Ishikawa (cell line): ENCODE results near the gene HNRNPH3.

Experiments
- CEBPB ChIP-seq: IDR thresholded peaks from 2 replicates; pipeline ENCODE4 v1.6.1; 2012
- CREB1 ChIP-seq: IDR thresholded peaks from 2 replicates; pipeline ENCODE4 v1.6.1; 2012; ENCODE audit warnings: low read depth
- EGR1 ChIP-seq: IDR thresholded peaks from 2 replicates; pipeline ENCODE4 v1.6.1; 2012
- EP300 ChIP-seq: IDR thresholded peaks from 2 replicates; pipeline ENCODE4 v1.6.1; 2012; ENCODE audit warnings: borderline replicate concordance
- FOXM1 ChIP-seq: IDR thresholded peaks from 2 replicates; pipeline ENCODE4 v1.6.1; 2012; ENCODE audit warnings: low read depth, borderline replicate concordance
- MAX ChIP-seq: IDR thresholded peaks from 2 replicates; pipeline ENCODE4 v1.6.1; 2012
- NFIC ChIP-seq: IDR thresholded peaks from 2 replicates; pipeline ENCODE4 v1.6.1; 2012
- RAD21 ChIP-seq: IDR thresholded peaks from 2 replicates; pipeline ENCODE4 v1.6.1; 2012; ENCODE audit warnings: low read depth
- TAF1 ChIP-seq: IDR thresholded peaks from 2 replicates; pipeline ENCODE4 v1.6.1; 2012; ENCODE audit warnings: low read depth, mild to moderate bottlenecking
- TCF12 ChIP-seq: IDR thresholded peaks from 2 replicates; pipeline ENCODE4 v1.6.1; 2012; ENCODE audit warnings: low read depth
- TEAD4 ChIP-seq: IDR thresholded peaks from 2 replicates; pipeline ENCODE4 v1.6.1; 2012
- YY1 ChIP-seq: IDR thresholded peaks from 2 replicates; pipeline ENCODE4 v1.6.1; 2012; ENCODE audit warnings: low read depth
- ZBTB7A ChIP-seq: IDR thresholded peaks from 2 replicates; pipeline ENCODE4 v1.6.1; 2012; ENCODE audit warnings: low read depth
- TF ChIP-seq, protein P1 (sequence below): IDR thresholded peaks from 2 replicates; pipeline ENCODE4 v1.6.1; 2012
- TF ChIP-seq, protein P2 (sequence below): IDR thresholded peaks from 2 replicates; pipeline ENCODE4 v1.6.1; 2012; ENCODE audit warnings: low read depth, mild to moderate bottlenecking

Gene HNRNPH3

GRCh38 chr10:68332259-68333057, 594 bp downstream of the HNRNPH3 start, which contains the start of gene PBLD:
Gene PBLD, minus strand, starts transcription at chr10:68332928. Its CDS starts 26,084 bp downstream, at chr10:68306844.
- TF ChIP-seq CEBPB, result no peak
- no peak for TF ChIP-seq NFIC
- TF ChIP-seq MAX, result peak; percentile 12; the same call in 1 of the 2 replicates
- TF ChIP-seq, protein P1, sequence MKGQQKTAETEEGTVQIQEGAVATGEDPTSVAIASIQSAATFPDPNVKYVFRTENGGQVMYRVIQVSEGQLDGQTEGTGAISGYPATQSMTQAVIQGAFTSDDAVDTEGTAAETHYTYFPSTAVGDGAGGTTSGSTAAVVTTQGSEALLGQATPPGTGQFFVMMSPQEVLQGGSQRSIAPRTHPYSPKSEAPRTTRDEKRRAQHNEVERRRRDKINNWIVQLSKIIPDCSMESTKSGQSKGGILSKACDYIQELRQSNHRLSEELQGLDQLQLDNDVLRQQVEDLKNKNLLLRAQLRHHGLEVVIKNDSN, result no peak
- TF ChIP-seq CREB1, result no peak
- peak; percentile 42; the same call in 1 of the 2 replicates for TF ChIP-seq ZBTB7A
- TF ChIP-seq EP300, result no peak
- TF ChIP-seq YY1, result peak; percentile 90
- TF ChIP-seq TEAD4, result no peak
- TF ChIP-seq EGR1, result peak; percentile 26; the same call in 1 of the 2 replicates
- TF ChIP-seq TAF1, result no peak; the same call in none of the 2 replicates
- TF ChIP-seq RAD21, result peak; percentile 21; the same call in 1 of the 2 replicates
- TF ChIP-seq FOXM1, result peak; percentile 49; the same call in 1 of the 2 replicates
- TF ChIP-seq, protein P2, sequence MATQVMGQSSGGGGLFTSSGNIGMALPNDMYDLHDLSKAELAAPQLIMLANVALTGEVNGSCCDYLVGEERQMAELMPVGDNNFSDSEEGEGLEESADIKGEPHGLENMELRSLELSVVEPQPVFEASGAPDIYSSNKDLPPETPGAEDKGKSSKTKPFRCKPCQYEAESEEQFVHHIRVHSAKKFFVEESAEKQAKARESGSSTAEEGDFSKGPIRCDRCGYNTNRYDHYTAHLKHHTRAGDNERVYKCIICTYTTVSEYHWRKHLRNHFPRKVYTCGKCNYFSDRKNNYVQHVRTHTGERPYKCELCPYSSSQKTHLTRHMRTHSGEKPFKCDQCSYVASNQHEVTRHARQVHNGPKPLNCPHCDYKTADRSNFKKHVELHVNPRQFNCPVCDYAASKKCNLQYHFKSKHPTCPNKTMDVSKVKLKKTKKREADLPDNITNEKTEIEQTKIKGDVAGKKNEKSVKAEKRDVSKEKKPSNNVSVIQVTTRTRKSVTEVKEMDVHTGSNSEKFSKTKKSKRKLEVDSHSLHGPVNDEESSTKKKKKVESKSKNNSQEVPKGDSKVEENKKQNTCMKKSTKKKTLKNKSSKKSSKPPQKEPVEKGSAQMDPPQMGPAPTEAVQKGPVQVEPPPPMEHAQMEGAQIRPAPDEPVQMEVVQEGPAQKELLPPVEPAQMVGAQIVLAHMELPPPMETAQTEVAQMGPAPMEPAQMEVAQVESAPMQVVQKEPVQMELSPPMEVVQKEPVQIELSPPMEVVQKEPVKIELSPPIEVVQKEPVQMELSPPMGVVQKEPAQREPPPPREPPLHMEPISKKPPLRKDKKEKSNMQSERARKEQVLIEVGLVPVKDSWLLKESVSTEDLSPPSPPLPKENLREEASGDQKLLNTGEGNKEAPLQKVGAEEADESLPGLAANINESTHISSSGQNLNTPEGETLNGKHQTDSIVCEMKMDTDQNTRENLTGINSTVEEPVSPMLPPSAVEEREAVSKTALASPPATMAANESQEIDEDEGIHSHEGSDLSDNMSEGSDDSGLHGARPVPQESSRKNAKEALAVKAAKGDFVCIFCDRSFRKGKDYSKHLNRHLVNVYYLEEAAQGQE, result no peak
- TF ChIP-seq TCF12, result no peak

- TF ChIP-seq ZBTB7A (no peak), FOXM1 (peak; percentile 32; the same call in 1 of the 2 replicates)
Measured at GRCh38 chr10:68333058-68333395, 1.2 kb downstream of the HNRNPH3 start.

GRCh38 chr10:68333440-68334431, 1.9 kb downstream of the HNRNPH3 start:
- TF ChIP-seq, protein P1, result peak; percentile 69
- no peak for TF ChIP-seq FOXM1

DNA sequence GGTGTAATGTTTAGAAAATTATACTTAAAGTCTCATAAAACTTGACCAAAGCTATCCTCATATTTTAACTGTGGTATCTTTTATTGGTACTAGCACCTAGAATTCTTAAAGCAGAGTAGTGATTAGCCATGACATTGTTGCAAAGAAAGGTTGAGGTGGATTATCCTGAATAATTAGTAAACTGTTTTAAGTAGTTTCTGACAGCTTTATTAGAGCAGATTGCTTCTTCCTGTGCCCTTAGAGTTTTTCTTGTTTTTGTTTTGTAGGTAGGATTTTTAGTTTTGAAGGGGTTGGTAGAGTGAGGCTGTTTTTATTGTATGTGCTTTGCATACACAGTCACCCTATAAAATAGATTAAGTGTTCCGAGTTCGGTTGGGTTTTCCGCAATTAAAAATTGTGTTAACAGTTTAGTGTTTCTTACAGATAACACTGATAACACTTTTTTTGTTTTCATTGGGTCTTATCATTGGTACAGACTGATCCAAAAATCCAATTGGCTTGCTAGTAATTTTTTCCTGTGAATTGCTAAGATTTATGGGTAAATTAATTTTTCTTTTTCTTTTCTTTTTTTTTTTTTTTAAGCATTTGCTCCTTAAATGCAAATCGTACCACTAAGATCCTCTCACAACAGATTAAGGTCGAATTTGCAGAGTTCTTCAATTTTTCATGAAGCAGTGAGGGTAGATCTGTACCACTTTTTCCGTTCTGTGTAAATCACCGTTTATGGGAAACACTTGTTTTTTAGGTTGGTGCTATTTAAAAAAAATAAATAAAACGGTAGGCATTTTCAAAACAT, 3.0 kb downstream of the HNRNPH3 start:
- TF ChIP-seq CREB1 (no peak), TEAD4 (no peak), MAX (no peak), YY1 (no peak), EGR1 (no peak), EP300 (no peak), CEBPB (no peak), NFIC (no peak), FOXM1 (no peak), TCF12 (no peak), TAF1 (no peak), ZBTB7A (no peak), RAD21 (no peak)
- TF ChIP-seq, protein P1, result no peak
- TF ChIP-seq, protein P2, result no peak
